Measurements from ENCODE around the gene HOXC12.

HOXC12 gene

DNA sequence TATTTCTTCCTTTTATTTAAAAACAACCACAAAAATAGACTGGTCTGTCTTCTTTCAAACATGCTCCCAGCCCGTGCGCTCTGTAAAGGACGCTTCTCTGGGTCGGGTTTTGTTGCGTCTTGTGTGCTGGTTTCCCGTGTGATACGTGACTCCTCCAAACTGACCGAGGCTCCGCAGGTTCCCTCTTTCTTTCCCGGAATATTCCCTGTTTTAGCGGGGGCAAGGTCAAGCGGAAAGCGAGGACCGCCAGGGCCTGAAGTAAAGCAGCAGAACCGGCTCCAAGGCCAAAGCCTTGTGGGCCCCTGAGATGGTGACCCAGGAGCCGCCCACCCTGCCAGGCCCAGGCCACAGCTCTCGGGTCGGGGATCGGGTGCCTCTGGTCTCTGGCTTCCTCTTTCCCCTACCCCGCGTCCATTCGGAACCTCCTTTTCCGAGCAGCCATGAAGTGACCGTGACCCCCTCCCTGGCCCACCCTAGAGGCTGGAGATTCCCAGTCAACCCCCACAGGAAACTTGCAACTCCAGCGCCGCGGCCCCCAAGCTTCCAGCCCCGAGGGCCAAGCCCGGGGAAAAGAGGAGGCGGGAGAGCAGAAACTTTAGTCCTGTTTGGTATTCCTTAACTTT lies 29.4 kb downstream of the HOXC12 start:
- no peak for DNase-seq (ENCODE audit: low read depth)

DNA sequence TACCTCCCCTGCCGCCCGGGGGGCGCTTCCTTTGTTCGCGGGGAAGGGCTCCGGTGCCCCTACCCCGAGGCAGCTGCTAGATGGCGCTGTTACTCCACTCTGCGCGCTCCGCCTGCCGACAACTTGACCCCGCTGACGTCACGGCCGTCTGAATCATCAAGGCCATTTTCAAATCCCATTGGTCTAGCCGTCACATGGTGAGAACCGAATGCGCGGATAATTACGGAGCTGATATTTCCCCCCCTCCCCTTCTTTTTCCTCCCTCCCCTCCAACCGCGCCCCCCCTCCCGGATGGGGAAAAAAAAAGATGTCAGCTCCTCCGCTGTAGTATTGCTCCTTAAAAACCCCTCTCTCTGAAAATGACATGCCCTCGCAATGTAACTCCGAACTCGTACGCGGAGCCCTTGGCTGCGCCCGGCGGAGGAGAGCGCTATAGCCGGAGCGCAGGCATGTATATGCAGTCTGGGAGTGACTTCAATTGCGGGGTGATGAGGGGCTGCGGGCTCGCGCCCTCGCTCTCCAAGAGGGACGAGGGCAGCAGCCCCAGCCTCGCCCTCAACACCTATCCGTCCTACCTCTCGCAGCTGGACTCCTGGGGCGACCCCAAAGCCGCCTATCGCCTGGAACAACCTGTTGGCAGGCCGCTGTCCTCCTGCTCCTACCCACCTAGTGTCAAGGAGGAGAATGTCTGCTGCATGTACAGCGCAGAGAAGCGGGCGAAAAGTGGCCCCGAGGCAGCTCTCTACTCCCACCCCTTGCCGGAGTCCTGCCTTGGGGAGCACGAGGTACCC lies 30.4 kb downstream of the HOXC12 start, which contains the start of gene HOXC10:
Gene HOXC10 (plus strand): TSS at position 246 of the 791 bp plus-strand sequence. CDS start 114 bp downstream, at position 360.
- peak; percentile 65 for DNase-seq (ENCODE audit: low read depth)

DNA sequence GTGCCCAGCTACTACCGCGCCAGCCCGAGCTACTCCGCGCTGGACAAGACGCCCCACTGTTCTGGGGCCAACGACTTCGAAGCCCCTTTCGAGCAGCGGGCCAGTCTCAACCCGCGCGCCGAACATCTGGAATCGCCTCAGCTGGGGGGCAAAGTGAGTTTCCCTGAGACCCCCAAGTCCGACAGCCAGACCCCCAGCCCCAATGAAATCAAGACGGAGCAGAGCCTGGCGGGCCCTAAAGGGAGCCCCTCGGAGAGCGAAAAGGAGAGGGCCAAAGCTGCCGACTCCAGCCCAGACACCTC lies 30.9 kb downstream of the HOXC12 start:
- no peak for DNase-seq (ENCODE audit: low read depth)

DNA sequence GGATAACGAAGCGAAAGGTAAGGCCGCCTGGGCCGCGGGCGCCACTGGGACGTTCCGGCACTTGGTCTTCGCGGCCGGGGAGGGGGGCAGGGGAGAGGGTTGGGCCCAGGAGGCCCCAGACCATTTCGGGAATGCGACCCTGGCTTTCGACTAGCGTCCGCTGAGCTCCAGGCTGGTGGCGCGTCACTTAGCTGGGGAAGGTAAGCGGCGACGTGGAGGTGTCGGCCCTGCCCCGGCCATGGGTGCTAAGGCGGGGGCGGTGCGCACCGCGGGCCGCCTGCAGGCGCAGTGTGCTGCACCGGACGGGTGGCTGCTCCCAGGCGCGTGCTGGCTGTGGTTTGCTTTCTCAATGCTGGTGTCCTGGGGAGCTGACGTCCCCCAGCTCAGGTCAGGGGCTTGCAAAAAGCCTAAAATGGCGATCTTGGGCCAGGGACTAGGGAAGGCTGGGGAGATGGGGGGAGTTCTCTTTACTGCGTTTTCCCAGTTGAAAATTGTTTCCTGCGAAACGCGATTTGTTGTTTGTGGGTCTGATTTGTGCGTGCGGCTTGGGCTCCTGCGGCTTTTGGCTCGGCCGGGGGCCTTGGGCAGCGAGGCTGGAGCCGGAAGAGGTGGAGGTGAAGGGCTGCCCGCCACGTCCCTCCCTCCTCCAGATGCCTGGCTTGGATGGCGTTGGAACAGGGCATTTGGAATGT lies 31.4 kb downstream of the HOXC12 start:
- no peak for DNase-seq (ENCODE audit: low read depth)

DNA sequence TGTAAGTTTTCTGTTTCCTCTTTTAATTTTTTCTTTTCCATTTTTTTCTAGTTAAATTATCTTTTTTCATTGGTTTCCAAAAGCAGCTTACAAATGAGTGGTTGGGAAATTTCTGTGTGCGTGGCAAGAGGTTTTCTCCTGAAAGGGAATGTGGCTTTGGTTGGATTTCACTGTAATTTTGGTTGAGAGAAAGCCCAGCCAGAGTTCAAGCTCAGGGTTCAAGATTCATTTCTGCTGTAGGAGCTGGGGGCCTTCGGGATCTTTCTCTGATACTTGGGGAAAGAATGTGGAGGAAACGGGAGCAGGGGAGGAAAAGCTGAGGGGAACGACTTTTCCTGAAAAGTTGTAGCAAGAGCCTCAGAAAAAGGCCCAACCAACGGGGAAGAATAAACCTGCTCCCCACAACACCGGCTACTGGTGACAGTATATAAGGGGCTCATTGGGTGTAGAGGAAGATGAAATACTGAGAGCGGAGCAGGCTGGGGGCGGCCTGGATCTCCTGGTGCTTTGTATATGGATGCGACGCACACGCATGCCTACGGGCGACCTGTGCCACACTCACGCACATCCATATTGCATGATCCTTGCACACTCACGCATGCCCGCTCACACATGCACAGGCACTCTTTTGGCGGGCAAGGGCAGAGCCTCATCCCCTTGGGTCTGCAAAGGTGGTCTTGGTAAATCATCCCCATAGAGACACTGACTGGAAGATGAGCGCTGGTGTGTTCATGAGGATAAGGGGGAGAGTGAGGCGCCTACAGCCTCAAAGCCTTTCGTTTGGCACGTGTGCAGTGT lies 32.2 kb downstream of the HOXC12 start:
- no peak for DNase-seq (ENCODE audit: low read depth)

DNA sequence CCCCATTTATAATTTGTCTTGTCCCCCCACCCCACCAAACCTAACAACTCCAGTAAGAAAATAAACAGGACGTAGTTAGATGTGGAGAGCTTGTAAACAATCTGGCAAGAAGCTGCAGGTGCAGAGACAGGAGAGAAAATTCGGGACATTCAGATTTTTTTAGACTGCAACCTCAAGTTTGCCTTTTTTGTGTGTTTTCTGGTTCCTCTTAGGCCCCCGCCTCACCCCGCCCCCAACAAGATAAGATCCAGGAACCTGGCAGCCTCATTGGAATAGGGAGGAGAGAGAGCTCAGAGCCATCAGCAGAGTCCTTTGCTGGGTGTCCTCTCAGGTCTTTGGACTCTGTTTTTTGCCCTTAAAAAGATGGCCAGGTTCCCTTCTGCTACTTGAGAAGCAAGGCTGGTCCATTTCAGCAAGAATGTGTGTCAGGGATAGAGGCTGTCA lies 33.1 kb downstream of the HOXC12 start:
- DNase-seq (ENCODE audit: low read depth): no peak

DNA sequence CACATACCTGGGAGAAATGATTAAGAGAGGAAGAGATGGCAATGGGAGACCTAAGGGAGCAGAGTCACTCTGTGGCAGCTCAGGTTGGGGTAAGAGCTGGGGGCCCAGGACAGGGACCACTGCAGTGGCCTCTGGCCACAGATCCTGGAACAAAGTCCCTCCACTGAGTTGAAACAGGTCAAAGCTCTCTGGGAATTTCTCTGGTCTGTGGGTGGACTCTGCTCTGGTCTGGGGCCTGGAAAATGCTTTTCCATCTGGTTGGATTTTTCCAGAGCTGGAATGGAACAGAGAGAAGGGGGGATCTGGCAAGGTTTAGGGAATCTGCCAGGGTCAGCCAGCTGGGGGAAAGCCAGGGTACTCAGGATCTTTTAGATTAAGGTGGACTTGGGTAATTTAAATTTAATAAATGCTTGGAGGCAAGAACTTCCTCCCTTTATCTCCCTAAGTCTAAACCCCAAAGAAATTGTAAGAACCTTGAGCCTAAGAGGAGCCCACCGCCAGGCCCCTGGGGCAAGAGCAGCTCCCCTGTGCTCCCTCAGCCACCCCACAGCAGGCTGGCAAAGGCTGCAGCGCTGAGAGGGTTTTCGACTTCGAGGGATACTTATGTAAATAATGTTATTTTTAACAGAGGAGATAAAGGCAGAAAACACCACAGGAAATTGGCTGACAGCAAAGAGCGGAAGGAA lies 34.0 kb downstream of the HOXC12 start:
- no peak for DNase-seq (ENCODE audit: low read depth)

DNA sequence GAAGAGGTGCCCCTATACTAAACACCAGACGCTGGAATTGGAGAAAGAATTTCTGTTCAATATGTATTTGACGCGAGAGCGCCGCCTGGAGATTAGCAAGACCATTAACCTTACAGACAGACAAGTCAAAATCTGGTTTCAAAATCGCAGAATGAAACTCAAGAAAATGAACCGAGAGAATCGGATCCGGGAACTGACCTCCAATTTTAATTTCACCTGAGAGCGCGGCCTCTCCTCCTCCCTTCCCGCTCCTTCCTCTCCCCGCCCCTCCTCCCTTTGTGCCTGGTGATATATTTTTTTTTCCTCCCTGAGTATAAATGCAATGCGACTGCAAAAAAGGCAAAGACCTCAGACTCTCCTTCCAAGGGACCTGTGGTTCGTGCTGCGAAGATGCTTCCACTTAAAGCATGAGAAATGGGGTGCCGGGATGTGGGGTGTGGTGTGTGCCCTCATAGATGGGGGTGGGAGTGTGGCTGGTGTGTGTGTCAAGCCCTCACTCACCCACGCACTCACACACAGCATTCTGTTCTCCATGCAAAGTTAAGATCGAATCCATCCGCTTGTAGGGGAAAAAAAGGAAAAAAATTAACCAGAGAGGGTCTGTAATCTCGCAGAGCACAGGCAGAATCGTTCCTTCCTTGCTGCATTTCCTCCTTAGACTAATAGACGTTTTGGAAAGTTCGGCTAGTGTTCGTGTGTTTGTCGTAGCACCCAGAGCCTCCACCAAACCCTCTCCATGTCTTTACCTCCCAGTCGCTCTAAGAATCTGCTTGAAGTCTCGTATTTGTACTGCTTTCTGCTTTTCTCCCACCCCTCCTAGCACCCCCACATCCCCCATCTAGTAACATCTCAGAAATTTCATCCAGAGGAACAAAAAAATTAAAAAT lies 34.8 kb downstream of the HOXC12 start:
- DNase-seq (ENCODE audit: low read depth): no peak

DNA sequence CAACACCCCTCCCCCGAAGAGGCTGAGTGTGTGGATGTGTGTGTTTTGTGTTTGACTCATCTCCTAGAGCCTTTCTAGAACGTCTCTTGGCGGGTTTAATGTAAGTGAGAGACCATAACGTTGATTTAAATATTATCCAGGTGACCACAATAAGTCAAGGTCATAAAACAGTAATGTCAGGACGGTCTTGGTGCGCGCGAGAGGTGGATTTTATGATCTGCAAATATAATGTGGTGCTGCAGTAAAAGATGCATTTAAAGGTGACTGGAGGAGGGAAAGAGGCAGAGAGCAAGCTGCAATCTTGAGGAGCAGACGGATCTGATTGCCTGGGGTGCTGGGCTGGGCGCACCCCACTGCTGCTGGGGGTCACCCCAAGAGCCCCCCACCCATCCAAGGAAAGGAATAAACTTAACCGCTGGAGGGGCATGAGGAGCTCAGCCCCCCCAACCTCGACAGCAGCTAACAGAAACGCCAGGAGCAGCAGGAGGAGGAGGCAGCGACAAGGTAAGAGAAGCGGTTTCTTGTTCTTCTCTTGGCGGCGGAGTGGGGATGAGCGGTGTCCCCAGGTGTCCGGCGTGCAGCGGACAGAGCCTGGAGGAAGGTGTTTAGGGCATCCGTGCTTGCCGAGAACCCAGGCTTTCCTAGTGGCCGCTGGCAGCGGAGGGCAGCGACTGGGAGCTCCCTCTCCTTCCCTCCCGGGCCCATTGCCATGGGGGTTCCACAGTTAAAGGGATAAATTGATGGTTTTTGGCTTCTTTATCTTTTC lies 35.8 kb downstream of the HOXC12 start:
- no peak for DNase-seq (ENCODE audit: low read depth)

DNA sequence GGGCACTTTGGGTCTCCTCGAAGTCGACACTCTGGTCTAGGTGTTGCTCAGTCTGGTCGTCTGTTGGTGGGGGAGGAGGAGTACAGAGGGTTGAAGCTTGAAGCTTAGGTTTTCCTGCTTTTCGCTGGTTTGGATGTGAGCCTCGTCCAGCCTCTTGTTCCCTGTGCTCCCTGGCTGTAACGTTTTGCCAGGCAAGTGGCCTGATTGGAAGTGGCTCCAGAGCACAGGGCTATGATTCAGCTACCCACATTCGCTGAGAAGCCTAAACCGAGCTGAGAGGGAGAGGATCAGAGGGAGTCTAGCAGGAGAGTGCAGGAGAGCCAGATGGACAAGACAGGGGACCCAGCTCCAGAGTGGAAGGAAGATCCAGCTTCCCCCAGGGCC lies 36.4 kb downstream of the HOXC12 start:
- DNase-seq (ENCODE audit: low read depth): no peak

DNA sequence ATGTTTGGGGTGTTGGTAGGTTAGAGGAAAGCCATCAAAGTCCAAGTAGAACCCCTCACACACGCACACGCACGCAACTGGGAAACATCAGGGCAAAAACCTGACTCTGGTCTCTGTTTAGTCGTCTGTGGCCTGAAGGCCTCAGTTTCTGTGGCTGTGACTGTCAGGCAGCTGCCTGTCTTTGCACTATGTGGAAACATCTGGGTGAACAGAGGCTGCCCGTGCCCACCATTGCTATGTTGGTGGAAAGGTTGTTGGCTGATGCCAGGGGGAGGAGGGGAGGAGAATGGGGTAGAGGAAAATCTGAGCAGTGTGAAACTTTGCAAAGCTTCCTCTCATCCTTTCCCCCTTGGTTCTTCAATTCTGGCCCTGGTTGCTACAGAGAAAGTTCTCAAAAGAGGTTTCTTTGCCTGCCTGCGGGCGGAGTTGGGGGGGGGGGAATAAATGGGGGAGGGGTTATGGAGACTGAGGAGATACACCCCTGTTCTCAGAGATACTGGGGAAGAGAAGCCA lies 37.7 kb downstream of the HOXC12 start:
- DNase-seq (ENCODE audit: low read depth): no peak

DNA sequence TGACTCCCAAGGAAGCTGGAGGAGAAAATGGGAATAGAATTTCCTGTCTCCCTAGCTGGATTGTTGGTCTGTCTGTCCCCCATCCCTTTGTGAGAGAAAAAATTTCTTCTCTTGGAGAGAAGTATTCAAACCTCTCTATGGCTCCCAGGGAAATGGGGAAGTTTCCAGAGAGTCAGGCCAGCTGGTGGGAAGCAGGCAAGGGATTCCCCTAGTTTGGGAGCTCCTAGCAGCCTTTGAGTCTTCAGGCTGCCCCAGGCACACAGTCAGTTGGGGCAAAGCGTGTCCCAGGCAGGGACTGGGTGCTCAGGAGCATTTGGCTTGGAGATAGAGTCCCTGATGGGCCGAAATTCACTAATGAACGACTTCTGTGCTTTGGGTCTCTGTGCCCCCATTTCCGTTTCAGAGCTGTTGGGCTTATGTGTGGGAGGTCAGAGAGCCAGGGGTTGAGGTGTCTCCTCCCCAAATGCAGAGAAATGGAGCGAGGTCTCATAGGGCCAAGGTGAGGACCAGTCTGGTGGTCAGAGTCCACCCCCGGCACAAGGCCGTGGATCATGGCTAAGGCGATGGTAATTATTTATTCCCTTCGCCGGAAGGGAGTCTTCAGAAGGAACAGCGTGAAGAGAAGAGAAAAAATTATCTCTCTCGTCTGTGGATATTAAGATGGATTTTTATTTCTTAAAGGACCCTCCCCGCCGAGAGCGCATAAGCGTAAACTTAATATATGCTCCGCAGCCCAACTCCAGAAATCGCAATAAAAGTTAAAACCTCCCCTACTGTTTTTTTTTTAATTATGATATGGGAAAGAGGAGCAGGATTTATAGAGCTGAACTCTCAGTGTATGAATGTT lies 38.7 kb downstream of the HOXC12 start:
- no peak for DNase-seq (ENCODE audit: low read depth)

DNA sequence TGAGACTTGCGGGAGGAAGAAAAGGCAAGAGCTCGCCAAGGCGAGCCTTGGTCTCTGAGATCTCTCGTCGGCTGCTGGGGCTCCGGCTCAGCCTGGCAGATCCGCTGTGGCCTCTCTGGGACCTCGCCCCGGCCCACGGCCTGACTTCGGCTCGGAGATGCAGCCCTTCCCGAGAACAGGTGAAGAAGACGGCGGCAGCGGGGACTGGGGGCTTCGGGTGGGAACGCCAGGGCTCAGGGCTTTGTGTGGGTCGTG lies 39.2 kb downstream of the HOXC12 start:
- no peak for DNase-seq (ENCODE audit: low read depth)

DNA sequence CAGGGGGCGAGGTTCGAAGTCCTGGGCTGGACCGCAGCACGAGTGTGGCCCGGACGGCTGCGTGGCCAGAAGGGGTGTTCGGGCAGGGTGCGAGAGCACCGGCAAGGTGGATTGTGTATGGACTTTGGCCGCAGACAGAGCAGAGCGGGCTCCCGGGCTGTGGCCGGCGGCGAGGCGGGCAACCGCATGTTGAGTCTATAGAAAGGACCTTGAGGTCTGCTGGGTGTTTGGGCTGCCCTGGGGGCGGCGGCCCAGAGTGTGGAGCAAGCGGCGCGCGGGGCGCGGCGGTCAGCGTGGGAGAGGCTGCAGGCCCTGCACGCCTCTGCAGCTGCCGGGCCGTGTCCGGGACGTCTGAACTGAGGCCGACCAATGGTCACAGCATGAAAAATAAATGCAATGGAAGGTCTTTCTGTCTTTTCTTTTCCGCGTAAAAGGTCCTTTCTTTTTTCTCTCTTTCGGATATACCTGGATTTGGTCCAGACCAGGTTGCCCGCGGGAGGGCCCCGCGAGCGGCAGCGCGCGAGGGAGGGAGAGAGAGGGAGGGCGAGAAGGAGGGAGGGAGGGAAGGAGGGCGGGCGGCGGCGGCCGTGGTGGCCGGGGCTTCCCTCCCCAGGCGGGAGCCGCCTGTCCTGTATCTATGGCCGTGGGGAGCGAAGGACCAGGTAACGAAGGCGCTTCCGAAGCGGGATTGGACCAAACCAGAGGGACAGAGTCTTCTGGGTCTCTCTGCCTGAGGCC lies 39.7 kb downstream of the HOXC12 start:
- DNase-seq (ENCODE audit: low read depth): no peak

DNA sequence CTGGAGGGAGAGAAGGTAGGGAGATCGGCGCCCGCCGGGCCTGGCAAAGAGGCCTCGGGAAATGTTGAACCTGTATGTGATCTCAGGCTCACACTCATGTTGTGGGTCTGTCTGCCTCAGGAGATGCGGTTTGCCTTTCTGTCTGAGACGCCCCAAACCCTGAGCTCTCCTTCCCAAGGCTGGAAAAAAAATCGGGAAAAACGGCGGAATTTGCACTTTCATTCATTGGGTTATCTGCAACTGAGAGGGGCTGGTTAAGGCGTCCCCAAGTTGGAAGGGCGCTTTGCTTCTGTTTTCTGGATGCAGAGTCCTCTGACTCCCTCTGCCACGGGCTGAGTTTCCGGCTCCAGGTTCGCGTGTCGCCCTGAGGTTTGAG lies 40.3 kb downstream of the HOXC12 start:
- DNase-seq (ENCODE audit: low read depth): no peak

DNA sequence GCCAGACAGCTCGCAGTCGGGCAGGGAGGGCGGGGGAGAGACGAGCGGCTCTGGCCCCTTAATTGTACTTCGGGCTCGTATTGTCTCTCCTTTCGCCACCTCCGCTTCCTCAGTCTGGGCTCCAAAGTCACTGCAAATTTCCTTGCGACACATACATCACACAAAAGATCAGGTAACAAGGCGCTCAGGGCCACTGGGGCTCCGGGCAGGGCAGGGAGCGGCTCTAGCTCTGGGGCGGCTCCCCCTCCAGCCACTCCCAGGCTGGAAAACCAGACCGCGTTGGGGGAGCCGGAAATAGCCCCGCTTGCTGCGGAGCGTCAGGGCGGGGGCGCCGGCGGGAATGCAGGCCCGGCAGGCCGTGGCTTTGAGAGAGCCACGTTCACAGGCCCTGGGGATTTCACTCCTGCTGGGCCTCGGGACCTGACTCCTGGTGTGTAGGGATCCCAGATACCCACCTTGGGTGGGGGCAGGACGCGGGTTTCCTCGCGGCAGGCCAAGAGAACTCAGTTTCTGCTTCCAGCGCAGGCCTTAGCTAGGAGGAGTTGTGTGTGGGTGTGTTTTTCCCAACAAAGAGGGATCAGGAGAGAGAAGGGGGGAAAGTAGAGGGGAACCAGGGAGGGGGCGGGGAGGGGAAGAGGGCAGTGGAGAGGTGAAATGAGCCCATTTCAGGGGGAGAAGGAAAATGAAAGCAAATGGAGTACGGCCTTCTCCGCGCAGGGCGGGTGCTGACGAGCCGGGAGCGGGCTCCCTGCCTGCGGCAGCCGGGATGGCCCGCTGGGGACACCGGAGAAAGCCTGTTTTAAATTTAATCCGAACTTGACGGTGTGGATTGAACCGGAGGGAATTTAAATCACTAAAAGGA lies 40.9 kb downstream of the HOXC12 start:
- DNase-seq (ENCODE audit: low read depth): no peak
